ENCODE data around the gene TFDP1.
"Not testable (repeated sequence)": the region's sequence is repeated elsewhere in the genome, so short reads cannot be mapped to it uniquely, and the experiment has no call there.

The TFDP1 gene

GRCh38 chr13:113548778-113549621, 35.6 kb upstream of the TFDP1 start:
- intact Hi-C loops (cut with DNase I): no loop called here
- peak in 3 of 10 donors; percentile 30 to 84 (median 35) for DNase-seq

GRCh38 chr13:113550453-113550852, 34.1 kb upstream of the TFDP1 start:
- intact Hi-C loops (cut with DNase I): no loop called here
- DNase-seq: no peak

- intact Hi-C loops (cut with DNase I): no loop called here
- DNase-seq: peak in 1 of 10 donors; percentile 39
These were observed 33.2 kb upstream of the TFDP1 start for GRCh38 chr13:113551081-113552000.

GRCh38 chr13:113552079-113552478, 32.5 kb upstream of the TFDP1 start:
- no peak for DNase-seq
- intact Hi-C loops (cut with DNase I): no loop called here

- peak in 1 of 10 donors; percentile 59 for DNase-seq
- intact Hi-C loops (cut with DNase I): no loop called here
These were observed 31.6 kb upstream of the TFDP1 start for GRCh38 chr13:113552786-113553434.

GRCh38 chr13:113553511-113554332, 30.8 kb upstream of the TFDP1 start:
- DNase-seq: peak in 1 of 10 donors; percentile 49
- intact Hi-C loops (cut with DNase I): no loop called here

- intact Hi-C loops (cut with DNase I): no loop called here
- no peak for DNase-seq
These were observed 30.2 kb upstream of the TFDP1 start for GRCh38 chr13:113554333-113554700.

- DNase-seq: peak in 1 of 10 donors; percentile 47
- intact Hi-C loops (cut with DNase I): no loop called here
These were observed 29.4 kb upstream of the TFDP1 start for GRCh38 chr13:113555141-113555540.

- intact Hi-C loops (cut with DNase I): no loop called here
- DNase-seq: no peak
These were observed 27.5 kb upstream of the TFDP1 start for GRCh38 chr13:113557013-113557412.

- intact Hi-C loops (cut with DNase I): no loop called here
- DNase-seq: no peak
These were observed 26.1 kb upstream of the TFDP1 start for GRCh38 chr13:113558461-113558860.

GRCh38 chr13:113559061-113559460, 25.5 kb upstream of the TFDP1 start:
- peak in 1 of 10 donors; percentile 21 for DNase-seq
- intact Hi-C loops (cut with DNase I): no loop called here

- peak in 1 of 10 donors; percentile 74 for DNase-seq
- intact Hi-C loops (cut with DNase I): no loop called here
These were observed 24.5 kb upstream of the TFDP1 start for GRCh38 chr13:113559901-113560644.

GRCh38 chr13:113560645-113561416, 23.7 kb upstream of the TFDP1 start:
- peak in 1 of 10 donors; percentile 67 for DNase-seq
- intact Hi-C loops (cut with DNase I): no loop called here

GRCh38 chr13:113561417-113562084, 23.0 kb upstream of the TFDP1 start:
- DNase-seq: peak in 1 of 10 donors; percentile 74
- intact Hi-C loops (cut with DNase I): no loop called here

- intact Hi-C loops (cut with DNase I): no loop called here
- peak; percentile 63 to 95 (median 76) for DNase-seq
These were observed 22.3 kb upstream of the TFDP1 start for GRCh38 chr13:113562085-113562749.

- no peak for DNase-seq
- intact Hi-C loops (cut with DNase I): no loop called here
These were observed 21.7 kb upstream of the TFDP1 start for GRCh38 chr13:113562844-113563243.

GRCh38 chr13:113563511-113563910, 21.0 kb upstream of the TFDP1 start:
- intact Hi-C loops (cut with DNase I): not testable (repeated sequence)
- peak in 1 of 10 donors; percentile 31 for DNase-seq

All from posterior cingulate gyrus (tissue), 11 donors.